Transverse colon (tissue), 4 donors: ENCODE measurements around the gene GOLT1B.

Experiments used
- EP300 ChIP-seq: sonication (generic); formaldehyde crosslinking; IDR thresholded peaks from one replicate; pipeline ENCODE4 v1.6.1; 2017; ENCODE audit warnings: antibody characterized with exemption, low read depth
- POLR2A ChIP-seq: fragments of 450-650 bp; IDR thresholded peaks from one replicate; pipeline ENCODE4 v1.6.1; 2016; ENCODE audit warnings: antibody characterized with exemption, mild to moderate bottlenecking, moderate library complexity
- POLR2AphosphoS5 ChIP-seq, 3 donors: sonication (generic); formaldehyde crosslinking; IDR thresholded peaks; one replicate each; pipeline ENCODE4 v1.6.1; 2016; ENCODE audit warnings: antibody characterized with exemption in 3 of 3
- TF ChIP-seq, protein P1 (sequence below), 5 experiments: fragments of 200-600 bp in 3 of 5; fragments of 450-650 bp in 2 of 5; sonication (generic) in 3 of 5; IDR thresholded peaks; 1 replicate in 2 of 5; 2 replicates in 3 of 5; pipeline ENCODE4 v1.5.1; 2016 to 2017; ENCODE audit warnings: antibody characterized with exemption in 5 of 5, inconsistent platforms in 3 of 5, mild to moderate bottlenecking in 2 of 5, moderate library complexity in 1 of 5

DNA sequence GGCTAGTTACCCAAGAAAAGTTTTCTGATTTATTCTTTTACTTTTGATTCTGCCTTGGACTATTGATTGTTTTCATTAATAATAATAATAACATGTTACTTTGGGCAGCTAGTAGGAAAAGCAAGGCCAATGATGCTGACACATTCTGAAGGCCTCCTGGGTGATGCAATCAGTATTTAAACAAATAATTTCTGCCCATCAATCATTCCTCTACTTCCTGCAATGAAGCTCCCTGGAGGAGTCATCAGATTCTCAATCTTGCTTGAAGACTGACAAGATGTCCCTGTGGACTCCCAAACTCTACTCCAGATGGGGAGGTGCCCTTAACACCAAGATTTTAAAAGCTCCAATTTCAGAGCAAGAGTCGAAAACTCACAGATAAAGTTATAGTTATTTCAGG, 24.5 kb downstream of the GOLT1B start, which contains the start of gene SPX:
- TF ChIP-seq, protein P1, sequence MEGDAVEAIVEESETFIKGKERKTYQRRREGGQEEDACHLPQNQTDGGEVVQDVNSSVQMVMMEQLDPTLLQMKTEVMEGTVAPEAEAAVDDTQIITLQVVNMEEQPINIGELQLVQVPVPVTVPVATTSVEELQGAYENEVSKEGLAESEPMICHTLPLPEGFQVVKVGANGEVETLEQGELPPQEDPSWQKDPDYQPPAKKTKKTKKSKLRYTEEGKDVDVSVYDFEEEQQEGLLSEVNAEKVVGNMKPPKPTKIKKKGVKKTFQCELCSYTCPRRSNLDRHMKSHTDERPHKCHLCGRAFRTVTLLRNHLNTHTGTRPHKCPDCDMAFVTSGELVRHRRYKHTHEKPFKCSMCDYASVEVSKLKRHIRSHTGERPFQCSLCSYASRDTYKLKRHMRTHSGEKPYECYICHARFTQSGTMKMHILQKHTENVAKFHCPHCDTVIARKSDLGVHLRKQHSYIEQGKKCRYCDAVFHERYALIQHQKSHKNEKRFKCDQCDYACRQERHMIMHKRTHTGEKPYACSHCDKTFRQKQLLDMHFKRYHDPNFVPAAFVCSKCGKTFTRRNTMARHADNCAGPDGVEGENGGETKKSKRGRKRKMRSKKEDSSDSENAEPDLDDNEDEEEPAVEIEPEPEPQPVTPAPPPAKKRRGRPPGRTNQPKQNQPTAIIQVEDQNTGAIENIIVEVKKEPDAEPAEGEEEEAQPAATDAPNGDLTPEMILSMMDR (IDR thresholded peaks at IDR 0.05): no peak
- TF ChIP-seq POLR2A: no peak
- no peak for TF ChIP-seq EP300
- no peak for TF ChIP-seq POLR2AphosphoS5 (IDR thresholded peaks at IDR 0.05)
